ENCODE measurements around the gene MEGF10.

Gene MEGF10

GRCh38 chr5:127367029-127367428 is 76.4 kb downstream of the MEGF10 start:
- no peak for DNase-seq (ENCODE audit: low spot score)
- TF ChIP-seq CTCF (IDR thresholded peaks at IDR 0.05) = no peak
- Histone ChIP-seq H3K4me3 (no peak overlapping the region), H3K27ac (no peak overlapping the region)

- no peak for TF ChIP-seq CTCF (IDR thresholded peaks at IDR 0.05)
- Histone ChIP-seq H3K27ac (no peak overlapping the region), H3K4me3 (no peak overlapping the region)
- no peak for DNase-seq (ENCODE audit: low spot score)
Measured at GRCh38 chr5:127367946-127368465, 77.4 kb downstream of the MEGF10 start.

DNA sequence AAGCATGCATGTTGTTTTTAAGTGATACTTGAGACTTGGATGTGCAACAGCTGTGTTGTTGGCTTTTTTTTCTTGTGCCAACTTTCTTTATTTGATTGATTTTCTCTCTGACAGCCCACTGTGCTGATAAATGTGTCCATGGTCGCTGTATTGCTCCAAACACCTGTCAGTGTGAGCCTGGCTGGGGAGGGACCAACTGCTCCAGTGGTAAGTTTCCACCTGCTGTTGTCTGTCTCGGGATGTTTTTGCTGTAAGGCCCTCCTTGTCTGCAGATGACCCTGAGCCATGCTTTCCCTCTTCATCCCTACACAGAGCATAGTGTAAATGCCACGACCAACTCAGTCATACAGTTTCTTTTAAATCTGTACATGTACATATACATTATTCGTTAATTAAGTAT is 79.2 kb downstream of the MEGF10 start:
- no peak overlapping the region for H3K27ac ChIP-seq

DNA sequence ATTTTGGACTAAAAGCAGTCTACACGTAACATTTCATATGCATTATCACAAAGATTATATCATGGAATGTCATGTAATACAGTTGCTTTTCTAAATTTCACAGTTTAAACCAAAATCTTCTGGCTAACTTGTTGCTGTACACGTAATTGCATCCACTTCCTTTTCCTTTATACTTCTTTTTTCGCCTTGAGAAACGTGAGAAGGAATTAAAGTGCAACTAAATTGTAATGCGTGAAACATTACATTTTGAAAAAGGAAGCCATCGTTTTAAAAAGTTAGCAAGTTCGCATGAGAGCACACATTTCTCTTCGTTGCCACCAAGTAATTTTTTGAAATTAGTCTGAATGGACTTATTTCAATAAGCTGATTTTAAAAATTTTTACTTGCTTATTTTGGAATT is 80.0 kb downstream of the MEGF10 start:
- TF ChIP-seq CTCF (IDR thresholded peaks at IDR 0.05) = no peak

More for the DNA sequence above, 79.2 kb downstream of the MEGF10 start:
- TF ChIP-seq CTCF (IDR thresholded peaks at IDR 0.05) = no peak
- DNase-seq (ENCODE audit: low spot score) = no peak
- no peak overlapping the region for H3K4me3 ChIP-seq

DNA sequence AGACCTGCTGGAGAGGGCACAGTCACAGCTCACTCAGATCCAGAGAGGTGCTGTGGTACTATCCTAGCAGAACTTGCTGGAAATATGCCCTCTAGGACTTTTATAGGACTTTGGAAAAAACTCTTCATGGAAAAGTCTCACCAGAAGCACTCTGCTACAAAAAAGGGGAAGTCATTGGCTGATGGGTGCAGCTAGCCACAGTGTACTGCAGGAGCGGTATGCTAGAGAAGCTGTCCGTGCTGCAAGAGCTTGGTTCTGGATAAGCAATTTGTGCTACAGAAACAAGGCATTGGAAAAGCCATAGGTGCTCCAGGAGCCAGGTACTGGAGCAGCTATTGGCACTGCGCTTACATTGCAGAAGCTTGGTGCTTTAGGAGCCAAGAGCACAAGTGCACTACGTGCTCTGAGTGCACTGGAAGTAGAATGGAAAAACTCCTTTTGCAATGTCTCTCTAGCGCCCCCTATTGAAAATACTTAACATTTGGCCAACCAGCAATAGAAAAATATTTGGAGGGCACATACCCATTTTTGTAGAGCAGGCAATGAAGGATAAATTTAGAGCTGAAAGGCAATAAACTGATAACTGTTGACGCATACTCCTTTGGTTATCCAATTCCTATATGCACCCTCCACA is 83.4 kb downstream of the MEGF10 start:
- Histone ChIP-seq H3K27ac (no peak overlapping the region), H3K4me3 (no peak overlapping the region)
- TF ChIP-seq CTCF (IDR thresholded peaks at IDR 0.05) = no peak
- no peak for DNase-seq (ENCODE audit: low spot score)

More for the DNA sequence above, 80.0 kb downstream of the MEGF10 start:
- DNase-seq (ENCODE audit: low spot score) = no peak
- no peak overlapping the region for H3K4me3 ChIP-seq
- no peak overlapping the region for H3K27ac ChIP-seq

DNA sequence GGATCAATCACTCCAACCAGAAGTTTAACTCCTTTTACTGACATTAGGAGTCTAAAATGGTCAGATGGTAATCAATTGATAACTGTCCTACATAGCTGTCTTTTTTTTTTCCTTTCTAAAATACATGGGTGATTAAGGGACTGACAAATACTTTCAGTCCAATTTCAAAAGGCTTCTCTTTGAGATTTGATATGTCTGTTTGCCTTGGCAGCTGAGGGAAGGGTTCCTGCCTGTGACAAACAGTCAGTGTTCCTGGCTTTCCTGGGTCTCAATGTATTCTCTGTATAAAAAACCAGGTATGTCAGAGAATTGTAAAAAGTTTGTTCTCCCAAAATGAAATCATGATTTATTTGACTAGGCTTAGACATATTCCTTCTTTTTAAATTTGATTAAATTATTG is 84.5 kb downstream of the MEGF10 start:
- no peak for DNase-seq (ENCODE audit: low spot score)
- Histone ChIP-seq H3K4me3 (no peak overlapping the region), H3K27ac (no peak overlapping the region)
- TF ChIP-seq CTCF (IDR thresholded peaks at IDR 0.05) = no peak

DNA sequence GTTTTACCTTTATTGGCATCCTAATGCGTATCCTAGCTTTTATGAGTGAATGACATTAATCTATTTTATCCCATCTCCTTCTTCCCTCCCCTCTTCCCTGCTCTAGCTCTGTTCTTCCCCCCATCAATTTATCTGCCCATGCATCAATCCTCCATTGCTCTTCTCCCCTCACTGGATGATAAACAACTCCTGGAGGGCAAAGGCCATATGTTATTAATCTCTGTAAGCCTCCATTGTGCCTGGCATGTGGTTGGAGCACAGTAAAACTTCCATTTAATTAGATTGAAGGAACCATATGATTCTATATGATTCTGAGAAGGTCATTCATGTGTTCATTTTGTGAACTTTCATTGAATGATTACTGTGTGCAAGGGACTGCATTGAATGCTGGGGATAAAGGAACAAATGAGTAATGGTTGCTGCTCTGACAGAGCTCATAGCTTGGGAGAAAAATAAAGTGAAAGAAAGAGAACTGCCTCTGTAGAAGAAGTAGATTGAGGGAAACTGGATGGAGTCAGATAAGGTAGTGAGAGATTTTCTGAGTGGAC is 85.0 kb downstream of the MEGF10 start:
- no peak for TF ChIP-seq CTCF (IDR thresholded peaks at IDR 0.05)
- no peak overlapping the region for H3K27ac ChIP-seq

More for the DNA sequence above, 85.0 kb downstream of the MEGF10 start:
- no peak overlapping the region for H3K4me3 ChIP-seq
- DNase-seq (ENCODE audit: low spot score) = no peak
